ENCODE measurements around the gene SUCLG2.

DNA sequence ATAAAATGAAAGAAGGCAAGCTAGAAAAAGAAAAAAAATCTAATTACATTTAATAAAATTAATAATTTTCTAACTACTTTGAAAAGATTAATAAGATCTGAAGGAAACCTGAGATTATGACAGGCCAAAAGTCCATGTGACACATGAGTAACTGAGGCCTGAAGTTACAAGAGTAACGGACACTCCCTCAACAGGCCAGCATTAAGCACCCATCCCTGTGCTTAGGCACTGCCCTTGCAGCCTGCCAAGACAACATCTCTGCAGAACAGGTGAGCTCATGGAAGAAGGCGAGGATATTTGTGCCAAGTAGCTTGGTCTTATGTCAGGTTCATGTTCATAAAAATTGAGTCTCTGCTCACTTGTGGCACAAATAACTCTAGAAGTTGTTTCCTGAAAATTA lies 31.8 kb downstream of the SUCLG2 start:
- TF ChIP-seq, protein P1, sequence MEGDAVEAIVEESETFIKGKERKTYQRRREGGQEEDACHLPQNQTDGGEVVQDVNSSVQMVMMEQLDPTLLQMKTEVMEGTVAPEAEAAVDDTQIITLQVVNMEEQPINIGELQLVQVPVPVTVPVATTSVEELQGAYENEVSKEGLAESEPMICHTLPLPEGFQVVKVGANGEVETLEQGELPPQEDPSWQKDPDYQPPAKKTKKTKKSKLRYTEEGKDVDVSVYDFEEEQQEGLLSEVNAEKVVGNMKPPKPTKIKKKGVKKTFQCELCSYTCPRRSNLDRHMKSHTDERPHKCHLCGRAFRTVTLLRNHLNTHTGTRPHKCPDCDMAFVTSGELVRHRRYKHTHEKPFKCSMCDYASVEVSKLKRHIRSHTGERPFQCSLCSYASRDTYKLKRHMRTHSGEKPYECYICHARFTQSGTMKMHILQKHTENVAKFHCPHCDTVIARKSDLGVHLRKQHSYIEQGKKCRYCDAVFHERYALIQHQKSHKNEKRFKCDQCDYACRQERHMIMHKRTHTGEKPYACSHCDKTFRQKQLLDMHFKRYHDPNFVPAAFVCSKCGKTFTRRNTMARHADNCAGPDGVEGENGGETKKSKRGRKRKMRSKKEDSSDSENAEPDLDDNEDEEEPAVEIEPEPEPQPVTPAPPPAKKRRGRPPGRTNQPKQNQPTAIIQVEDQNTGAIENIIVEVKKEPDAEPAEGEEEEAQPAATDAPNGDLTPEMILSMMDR (IDR thresholded peaks at IDR 0.05), result no peak
- no peak for TF ChIP-seq POLR2A (IDR thresholded peaks at IDR 0.05)
